Ovary (tissue), 3 donors: Measurements from ENCODE around the gene GRB7.

Experiments
- CTCF ChIP-seq, 3 donors: fragments of 450-650 bp in 2 of 3; fragments of 200-600 bp in 1 of 3; IDR thresholded peaks; one replicate each; pipeline versions ENCODE4 v1.5.1 to v1.8.0; 2016 to 2022; ENCODE audit warnings: antibody characterized with exemption in 3 of 3, mild to moderate bottlenecking in 1 of 3
- EP300 ChIP-seq: sonication (generic); formaldehyde crosslinking; IDR thresholded peaks from one replicate; pipeline ENCODE4 v1.6.1; 2017; ENCODE audit warnings: antibody characterized with exemption
- donor health status: DM: no; HTN: no; CAD: no.

DNA sequence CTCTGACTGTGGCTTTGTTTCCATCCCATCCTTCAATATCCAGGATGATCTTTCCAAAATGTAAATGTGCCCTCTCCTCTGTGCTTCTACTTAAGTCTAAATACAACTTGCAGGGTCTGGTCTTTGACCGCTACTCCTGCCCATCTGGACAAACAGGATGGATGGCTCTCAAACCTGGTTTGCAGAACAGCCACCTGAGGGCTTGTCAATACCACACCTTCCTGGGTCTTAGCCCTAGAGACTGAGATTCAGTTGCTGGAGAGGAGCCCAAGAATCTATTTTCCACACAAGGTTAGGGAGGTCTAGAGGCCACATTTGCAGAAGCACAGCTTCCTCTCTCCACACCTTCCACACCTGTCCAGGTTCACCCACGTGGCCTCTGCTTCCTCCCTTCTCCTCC, 1.9 kb upstream of the GRB7 start:
- TF ChIP-seq EP300 (no peak), CTCF (IDR thresholded peaks at IDR 0.05) (no peak)
